NCI-H748 treated with DMSO at 0.1 percent for 48 hours (cell line): ENCODE data around the gene SPRR2G.
"Not testable (repeated sequence)": the region's sequence is repeated elsewhere in the genome, so short reads cannot be mapped to it uniquely, and the experiment has no call there.

Experiments
- DNase-seq: peaks from one replicate; lab custom pipeline; 2025; lab: John Stamatoyannopoulos, UW

The SPRR2G gene

GRCh38 chr1:153150846-153151245 lies at the start of gene SPRR2G:
SPRR2G (minus strand) TSS chr1:153150890; CDS start chr1:153150110, 780 bp downstream.
- no peak for DNase-seq

GRCh38 chr1:153195216-153195615 lies 44.5 kb upstream of the SPRR2G start:
- no peak for DNase-seq

GRCh38 chr1:153194331-153195050 lies 43.8 kb upstream of the SPRR2G start:
- DNase-seq: no peak

- peak; percentile 6 for DNase-seq
These were observed 42.0 kb upstream of the SPRR2G start for GRCh38 chr1:153192697-153193096.

- DNase-seq: peak; percentile 15
These were observed 39.7 kb upstream of the SPRR2G start for GRCh38 chr1:153190373-153190772.

- DNase-seq: not testable (repeated sequence)
These were observed 37.6 kb upstream of the SPRR2G start for GRCh38 chr1:153188301-153188700.

- no peak for DNase-seq
These were observed 29.9 kb upstream of the SPRR2G start for GRCh38 chr1:153180556-153180955.

DNA sequence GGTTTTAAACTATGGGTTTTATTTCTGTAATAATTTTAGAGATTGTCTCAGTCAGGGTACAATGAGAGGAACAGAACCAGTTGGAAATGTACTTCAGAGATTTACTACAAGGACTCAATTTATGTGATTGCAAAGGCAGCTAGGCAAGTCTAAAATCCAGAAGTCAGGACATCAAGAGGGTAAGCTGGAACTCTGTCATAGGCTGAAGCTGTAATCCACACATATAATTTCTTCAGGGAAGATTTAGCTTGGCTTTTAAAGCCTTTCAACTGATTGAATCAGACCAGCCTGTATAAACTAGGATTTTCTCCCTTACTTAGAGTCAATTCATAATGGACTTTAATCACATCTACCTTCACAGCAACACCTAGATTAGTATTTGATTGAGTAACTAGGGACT lies 28.2 kb upstream of the SPRR2G start:
- DNase-seq: no peak

- DNase-seq: no peak
These were observed 23.9 kb upstream of the SPRR2G start for GRCh38 chr1:153174624-153175023.

GRCh38 chr1:153168686-153169085 lies 18.0 kb upstream of the SPRR2G start:
- no peak for DNase-seq

DNA sequence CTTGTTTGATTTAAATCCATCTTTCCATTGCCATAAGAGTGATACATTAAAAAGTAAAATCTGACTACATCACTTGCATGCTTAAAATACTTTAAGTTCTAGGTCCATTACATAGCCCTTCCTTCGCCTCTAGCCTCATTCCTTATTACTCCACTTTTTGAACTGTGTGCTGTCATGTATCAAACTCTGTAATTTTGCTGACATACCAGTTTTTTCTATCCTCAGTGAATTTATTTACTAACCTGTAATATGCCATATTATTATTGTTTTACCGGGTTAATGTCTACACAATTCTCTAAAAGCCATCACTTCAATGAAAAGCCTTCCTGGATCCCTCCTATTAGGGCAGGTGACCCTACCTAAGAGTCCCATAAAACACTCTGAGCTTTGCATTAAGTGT lies 4.9 kb upstream of the SPRR2G start:
- no peak for DNase-seq

GRCh38 chr1:153152481-153152880 lies 1.8 kb upstream of the SPRR2G start:
- no peak for DNase-seq

GRCh38 chr1:153141377-153141776 lies 9.3 kb downstream of the SPRR2G start:
- no peak for DNase-seq

- DNase-seq: no peak
These were observed 10.2 kb downstream of the SPRR2G start for GRCh38 chr1:153140484-153140883.

DNA sequence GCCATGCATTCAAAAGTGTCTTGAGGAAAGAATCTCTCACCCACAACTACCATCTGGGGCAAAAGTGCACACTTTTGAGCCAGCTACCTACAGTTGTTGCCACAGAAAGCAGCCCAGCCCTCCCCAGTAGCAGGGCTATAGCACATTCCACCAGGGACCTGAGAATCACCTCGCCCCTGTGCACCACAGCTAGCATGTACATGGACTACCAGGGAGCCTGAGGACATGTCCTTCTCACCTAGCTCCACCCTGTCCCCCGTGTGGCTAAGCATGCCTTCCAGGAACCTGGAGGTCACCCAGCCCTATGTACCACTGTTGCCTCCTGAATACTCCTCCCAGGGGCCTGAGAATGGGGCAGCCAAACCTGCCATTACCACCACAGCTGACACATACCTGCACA lies 16.9 kb downstream of the SPRR2G start:
- DNase-seq: no peak

DNA sequence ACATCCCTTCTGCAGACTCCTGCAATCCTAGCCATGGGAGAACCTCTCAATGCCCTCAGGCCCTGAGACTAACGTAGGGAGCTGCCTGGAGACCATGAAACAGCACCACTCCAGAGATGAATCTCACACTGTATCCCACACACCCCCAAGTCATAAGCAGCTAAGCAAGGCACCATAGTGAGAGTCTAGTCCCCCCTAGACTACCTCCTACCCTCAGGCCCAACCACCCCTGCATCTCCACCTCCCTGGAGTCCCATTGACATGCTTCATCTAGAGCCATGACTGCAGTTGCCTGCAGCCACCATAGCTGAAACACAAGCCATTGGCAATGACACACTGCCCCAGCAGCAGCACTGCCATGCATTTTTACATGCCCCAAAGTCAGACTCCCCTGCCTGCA lies 17.4 kb downstream of the SPRR2G start:
- no peak for DNase-seq

GRCh38 chr1:153128688-153129087 lies 22.0 kb downstream of the SPRR2G start:
- DNase-seq: not testable (repeated sequence)

DNA sequence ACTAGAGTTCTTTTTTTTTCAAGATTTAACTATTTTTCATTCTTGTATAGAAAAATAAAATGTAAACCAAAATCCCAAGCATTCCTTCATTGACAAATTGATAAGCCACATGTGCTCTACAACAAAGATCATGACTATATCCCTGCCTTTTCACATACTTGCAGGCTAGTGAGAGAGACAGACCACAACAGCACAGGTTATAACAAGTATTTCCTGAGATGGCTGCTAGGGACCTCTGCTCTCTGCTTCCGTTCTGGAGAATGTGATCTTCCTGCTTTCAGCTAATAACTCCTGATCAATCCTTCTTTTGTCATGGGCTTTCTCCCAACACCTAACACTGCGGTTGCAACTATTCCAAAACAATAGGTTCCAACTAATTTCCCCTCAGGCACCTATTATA lies 23.4 kb downstream of the SPRR2G start:
- no peak for DNase-seq

DNA sequence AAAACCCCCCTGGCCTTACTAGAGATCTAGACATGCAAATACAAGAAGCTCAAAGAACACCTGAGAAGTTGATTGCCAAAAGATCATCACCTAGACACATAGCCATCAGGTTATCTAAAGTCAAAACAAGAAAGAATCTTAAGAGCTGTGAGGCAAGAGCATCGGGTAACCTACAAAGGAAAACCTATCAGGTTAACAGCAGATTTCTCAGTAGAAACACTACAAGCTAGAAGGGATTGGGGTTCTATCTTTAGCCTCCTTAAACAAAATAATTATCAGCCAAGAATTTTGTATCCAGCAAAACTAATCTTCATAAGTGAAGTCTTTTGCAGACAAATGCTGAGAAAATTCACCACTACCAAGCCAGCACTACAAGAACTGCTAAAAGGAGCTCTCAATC lies 25.2 kb downstream of the SPRR2G start:
- no peak for DNase-seq

DNA sequence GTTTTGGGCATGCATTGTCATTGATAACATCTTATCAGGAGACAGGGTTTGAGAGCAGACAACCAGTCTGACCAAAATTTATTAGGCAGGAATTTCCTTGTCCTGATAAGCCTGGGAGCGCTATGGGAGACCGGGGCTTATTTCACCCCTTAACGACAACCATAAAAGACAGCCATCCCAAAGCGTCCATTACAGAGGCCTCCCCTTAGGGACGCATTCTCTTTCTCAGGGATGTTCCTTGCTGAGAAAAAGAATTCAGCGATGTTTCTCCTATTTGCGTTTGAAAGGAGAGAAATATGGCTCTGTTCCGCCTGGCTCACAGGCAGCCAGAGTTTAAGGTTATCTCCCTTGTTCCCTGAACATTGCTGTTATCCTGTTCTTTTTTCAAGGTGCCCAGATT lies 26.9 kb downstream of the SPRR2G start:
- DNase-seq: not testable (repeated sequence)

- peak; percentile 97 for DNase-seq
These were observed 27.8 kb downstream of the SPRR2G start for GRCh38 chr1:153122831-153123421.

GRCh38 chr1:153120945-153121344 lies 29.7 kb downstream of the SPRR2G start:
- no peak for DNase-seq

DNA sequence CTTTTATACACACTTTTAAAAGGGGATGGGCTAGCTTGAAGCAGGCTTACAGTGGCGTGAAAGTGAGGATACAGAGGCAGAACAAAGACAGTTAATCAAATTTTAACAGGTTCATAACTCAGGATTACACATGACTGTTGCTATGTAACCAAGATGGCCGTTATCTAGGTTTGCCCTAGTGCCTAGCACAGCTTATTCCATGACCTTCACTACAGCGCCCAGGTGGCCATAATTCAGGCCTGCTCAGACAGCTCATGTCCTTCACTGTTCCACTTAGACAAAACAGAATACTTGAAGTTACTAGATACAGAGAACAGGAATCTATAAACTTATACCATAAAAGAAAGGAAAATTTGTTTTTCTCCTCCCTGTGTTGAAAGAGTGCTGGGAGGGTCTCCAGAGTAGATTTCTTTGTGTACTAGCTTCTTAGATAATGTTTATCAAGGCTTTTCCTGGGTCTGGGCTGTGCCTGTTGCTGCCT lies 31.2 kb downstream of the SPRR2G start:
- DNase-seq: no peak

DNA sequence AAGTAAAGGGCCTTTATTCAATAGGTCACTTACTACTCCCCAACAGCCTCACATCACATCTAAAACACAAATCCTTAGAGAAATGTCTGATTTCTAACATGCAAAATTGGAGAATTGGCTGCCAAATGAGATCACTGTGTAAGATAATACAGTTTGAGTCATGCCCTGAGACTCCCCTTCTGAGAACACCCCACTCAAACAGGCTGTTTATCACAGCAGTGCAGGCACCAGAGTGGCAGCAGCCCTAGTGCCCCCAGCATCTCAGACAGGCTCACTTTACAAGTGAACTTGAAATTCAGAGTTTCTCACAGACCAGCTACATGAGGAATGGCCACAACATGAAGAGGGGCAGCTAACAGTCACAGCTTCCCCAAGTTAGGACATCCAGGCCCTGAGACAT lies 35.4 kb downstream of the SPRR2G start:
- not testable (repeated sequence) for DNase-seq
